Liver (tissue), 3 donors: ENCODE results near the gene SGSH.

Source experiments
- EGR1 ChIP-seq, 2 donors: IDR thresholded peaks; 2 replicates each; pipeline ENCODE4 v1.6.1; 2016 to 2018; ENCODE audit warnings: antibody characterized with exemption in 2 of 2, low read depth in 2 of 2
- JUND ChIP-seq, 2 donors: IDR thresholded peaks; 2 replicates each; pipeline ENCODE4 v1.6.1; 2016; ENCODE audit warnings: antibody characterized with exemption in 2 of 2
- NR2F2 ChIP-seq: IDR thresholded peaks from 2 replicates; pipeline ENCODE4 v1.6.1; 2016; ENCODE audit warnings: antibody characterized with exemption
- RAD21 ChIP-seq, 2 donors: IDR thresholded peaks; 2 replicates each; pipeline ENCODE4 v1.6.1; 2016; ENCODE audit warnings: antibody characterized with exemption in 2 of 2, mild to moderate bottlenecking in 2 of 2
- RXRA ChIP-seq, 2 donors: IDR thresholded peaks; 2 replicates each; pipeline ENCODE4 v1.6.1; 2017 to 2018; ENCODE audit warnings: antibody characterized with exemption in 2 of 2, mild to moderate bottlenecking in 1 of 2
- TAF1 ChIP-seq: conservative IDR thresholded peaks from 2 replicates; pipeline ENCODE4 v1.6.1; 2016; ENCODE audit warnings: antibody characterized with exemption, mild to moderate bottlenecking
- YY1 ChIP-seq: IDR thresholded peaks from 2 replicates; pipeline ENCODE4 v1.6.1; 2016; ENCODE audit warnings: antibody characterized with exemption, mild to moderate bottlenecking
- TF ChIP-seq, protein P1 (sequence below): fragments of 150-350 bp; IDR thresholded peaks from 2 replicates; pipeline ENCODE4 v1.5.1; 2017; ENCODE audit warnings: improper control_type of control experiment, low read depth, low read length; ENCODE audit not compliant: missing input control
- TF ChIP-seq, protein P2 (sequence below): IDR thresholded peaks from 2 replicates; pipeline ENCODE4 v1.6.1; 2016; ENCODE audit warnings: antibody characterized with exemption, mild to moderate bottlenecking
- TF ChIP-seq, protein P3 (sequence below): IDR thresholded peaks from 2 replicates; pipeline ENCODE4 v1.6.1; 2016; ENCODE audit warnings: antibody characterized with exemption
- TF ChIP-seq, protein P4 (sequence below): IDR thresholded peaks from 2 replicates; pipeline ENCODE4 v1.6.1; 2016; ENCODE audit warnings: antibody characterized with exemption
- TF ChIP-seq, protein P5 (sequence below): IDR thresholded peaks from 2 replicates; pipeline ENCODE4 v1.6.1; 2016; ENCODE audit warnings: antibody characterized with exemption
- donor health status: healthy.
- donor health status: healthy.

DNA sequence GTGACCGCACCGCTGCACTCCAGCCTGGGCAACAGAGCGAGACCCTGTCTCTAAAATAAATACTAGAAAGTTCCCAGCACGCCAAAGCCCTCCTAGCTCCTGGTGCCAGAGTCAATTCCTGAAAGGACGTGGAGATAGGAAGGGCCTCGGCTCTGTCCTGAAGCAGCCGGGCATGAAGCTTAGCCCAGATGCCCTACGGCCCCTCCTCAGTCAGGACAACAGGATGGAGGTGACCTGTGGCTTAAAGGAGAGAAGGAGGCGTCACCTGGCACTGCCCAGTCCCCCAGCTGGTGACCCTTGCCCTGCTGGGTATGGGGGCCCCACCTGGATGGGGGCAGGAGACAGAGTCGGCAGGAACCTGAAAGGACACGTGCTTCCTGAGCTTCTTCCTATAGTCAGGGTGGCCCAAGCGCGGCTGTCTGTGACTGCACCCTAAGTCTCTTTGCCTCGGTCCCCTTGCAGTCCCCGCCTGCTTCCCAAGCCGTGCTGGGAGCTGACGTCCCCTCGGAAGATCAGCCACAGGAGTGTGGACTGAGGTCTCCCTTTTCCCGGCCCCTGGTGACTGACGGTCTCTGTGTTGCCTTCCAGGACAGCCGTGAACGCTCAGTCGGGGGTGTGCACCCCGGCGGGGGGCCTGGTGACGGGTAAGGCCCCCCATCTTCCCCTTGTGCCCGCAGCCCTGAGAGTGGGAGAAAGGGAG, 25.6 kb upstream of the SGSH start:
- TF ChIP-seq, protein P1, sequence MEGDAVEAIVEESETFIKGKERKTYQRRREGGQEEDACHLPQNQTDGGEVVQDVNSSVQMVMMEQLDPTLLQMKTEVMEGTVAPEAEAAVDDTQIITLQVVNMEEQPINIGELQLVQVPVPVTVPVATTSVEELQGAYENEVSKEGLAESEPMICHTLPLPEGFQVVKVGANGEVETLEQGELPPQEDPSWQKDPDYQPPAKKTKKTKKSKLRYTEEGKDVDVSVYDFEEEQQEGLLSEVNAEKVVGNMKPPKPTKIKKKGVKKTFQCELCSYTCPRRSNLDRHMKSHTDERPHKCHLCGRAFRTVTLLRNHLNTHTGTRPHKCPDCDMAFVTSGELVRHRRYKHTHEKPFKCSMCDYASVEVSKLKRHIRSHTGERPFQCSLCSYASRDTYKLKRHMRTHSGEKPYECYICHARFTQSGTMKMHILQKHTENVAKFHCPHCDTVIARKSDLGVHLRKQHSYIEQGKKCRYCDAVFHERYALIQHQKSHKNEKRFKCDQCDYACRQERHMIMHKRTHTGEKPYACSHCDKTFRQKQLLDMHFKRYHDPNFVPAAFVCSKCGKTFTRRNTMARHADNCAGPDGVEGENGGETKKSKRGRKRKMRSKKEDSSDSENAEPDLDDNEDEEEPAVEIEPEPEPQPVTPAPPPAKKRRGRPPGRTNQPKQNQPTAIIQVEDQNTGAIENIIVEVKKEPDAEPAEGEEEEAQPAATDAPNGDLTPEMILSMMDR, result no peak
- TF ChIP-seq, protein P2, sequence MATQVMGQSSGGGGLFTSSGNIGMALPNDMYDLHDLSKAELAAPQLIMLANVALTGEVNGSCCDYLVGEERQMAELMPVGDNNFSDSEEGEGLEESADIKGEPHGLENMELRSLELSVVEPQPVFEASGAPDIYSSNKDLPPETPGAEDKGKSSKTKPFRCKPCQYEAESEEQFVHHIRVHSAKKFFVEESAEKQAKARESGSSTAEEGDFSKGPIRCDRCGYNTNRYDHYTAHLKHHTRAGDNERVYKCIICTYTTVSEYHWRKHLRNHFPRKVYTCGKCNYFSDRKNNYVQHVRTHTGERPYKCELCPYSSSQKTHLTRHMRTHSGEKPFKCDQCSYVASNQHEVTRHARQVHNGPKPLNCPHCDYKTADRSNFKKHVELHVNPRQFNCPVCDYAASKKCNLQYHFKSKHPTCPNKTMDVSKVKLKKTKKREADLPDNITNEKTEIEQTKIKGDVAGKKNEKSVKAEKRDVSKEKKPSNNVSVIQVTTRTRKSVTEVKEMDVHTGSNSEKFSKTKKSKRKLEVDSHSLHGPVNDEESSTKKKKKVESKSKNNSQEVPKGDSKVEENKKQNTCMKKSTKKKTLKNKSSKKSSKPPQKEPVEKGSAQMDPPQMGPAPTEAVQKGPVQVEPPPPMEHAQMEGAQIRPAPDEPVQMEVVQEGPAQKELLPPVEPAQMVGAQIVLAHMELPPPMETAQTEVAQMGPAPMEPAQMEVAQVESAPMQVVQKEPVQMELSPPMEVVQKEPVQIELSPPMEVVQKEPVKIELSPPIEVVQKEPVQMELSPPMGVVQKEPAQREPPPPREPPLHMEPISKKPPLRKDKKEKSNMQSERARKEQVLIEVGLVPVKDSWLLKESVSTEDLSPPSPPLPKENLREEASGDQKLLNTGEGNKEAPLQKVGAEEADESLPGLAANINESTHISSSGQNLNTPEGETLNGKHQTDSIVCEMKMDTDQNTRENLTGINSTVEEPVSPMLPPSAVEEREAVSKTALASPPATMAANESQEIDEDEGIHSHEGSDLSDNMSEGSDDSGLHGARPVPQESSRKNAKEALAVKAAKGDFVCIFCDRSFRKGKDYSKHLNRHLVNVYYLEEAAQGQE, result no peak
- TF ChIP-seq, protein P3, sequence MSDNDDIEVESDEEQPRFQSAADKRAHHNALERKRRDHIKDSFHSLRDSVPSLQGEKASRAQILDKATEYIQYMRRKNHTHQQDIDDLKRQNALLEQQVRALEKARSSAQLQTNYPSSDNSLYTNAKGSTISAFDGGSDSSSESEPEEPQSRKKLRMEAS, result no peak
- no peak for TF ChIP-seq RXRA (IDR thresholded peaks at IDR 0.05)
- TF ChIP-seq, protein P4, sequence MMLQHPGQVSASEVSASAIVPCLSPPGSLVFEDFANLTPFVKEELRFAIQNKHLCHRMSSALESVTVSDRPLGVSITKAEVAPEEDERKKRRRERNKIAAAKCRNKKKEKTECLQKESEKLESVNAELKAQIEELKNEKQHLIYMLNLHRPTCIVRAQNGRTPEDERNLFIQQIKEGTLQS, result no peak
- TF ChIP-seq NR2F2, result no peak
- TF ChIP-seq TAF1, result no peak
- no peak for TF ChIP-seq RAD21 (IDR thresholded peaks at IDR 0.05)
- no peak for TF ChIP-seq YY1
- no peak for TF ChIP-seq EGR1 (IDR thresholded peaks at IDR 0.05; ENCODE audit: low read depth in 2 of 2)
- TF ChIP-seq, protein P5, sequence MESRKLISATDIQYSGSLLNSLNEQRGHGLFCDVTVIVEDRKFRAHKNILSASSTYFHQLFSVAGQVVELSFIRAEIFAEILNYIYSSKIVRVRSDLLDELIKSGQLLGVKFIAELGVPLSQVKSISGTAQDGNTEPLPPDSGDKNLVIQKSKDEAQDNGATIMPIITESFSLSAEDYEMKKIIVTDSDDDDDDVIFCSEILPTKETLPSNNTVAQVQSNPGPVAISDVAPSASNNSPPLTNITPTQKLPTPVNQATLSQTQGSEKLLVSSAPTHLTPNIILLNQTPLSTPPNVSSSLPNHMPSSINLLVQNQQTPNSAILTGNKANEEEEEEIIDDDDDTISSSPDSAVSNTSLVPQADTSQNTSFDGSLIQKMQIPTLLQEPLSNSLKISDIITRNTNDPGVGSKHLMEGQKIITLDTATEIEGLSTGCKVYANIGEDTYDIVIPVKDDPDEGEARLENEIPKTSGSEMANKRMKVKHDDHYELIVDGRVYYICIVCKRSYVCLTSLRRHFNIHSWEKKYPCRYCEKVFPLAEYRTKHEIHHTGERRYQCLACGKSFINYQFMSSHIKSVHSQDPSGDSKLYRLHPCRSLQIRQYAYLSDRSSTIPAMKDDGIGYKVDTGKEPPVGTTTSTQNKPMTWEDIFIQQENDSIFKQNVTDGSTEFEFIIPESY, result no peak
- no peak for TF ChIP-seq JUND (IDR thresholded peaks at IDR 0.05)
